SIG-M5 (cell line): ENCODE results near the gene VPS18.

Source experiments
- DNase-seq: peaks from one replicate; lab custom pipeline; 2025; lab: John Stamatoyannopoulos, UW

Gene VPS18

GRCh38 chr15:40936709-40937666 lies 42.7 kb downstream of the VPS18 start:
- DNase-seq: no peak

- DNase-seq: no peak
These were observed 43.7 kb downstream of the VPS18 start for GRCh38 chr15:40937762-40938535.

DNA sequence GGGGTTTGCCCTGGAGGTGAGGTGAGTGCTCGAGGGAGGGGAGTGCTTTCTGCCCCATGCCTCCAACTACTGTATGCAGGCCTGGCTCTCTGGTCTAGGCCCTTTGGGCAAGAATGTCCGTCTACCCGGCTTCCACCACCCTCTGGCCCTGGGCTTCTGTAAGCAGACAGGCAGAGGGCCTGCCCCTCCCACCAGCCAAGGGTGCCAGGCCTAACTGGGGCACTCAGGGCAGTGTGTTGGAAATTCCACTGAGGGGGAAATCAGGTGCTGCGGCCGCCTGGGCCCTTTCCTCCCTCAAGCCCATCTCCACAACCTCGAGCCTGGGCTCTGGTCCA lies 44.3 kb downstream of the VPS18 start:
- DNase-seq: no peak

DNA sequence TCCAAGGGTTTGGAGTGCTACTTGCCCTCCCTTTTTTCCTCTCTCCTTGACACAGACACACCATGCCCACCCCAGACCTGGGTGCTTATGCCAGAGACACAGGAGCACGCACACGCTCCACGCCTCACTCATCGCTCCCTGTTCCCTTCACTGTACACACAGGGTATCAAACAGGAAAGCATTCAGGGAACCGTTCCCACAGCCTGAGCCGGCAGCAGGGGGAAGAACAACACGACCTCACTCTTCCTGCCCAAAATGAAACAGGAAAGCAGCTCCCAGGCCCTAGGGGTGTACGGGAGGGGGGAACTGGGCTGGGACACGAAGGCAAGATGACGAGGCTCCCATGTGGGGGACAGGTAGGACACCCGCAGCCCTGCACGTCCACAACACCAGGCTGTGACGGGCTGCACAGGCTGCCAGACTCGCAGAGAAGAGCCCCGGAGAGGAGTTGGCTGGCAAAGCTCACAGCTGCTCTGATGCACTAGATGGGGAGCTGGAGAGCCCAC lies 46.1 kb downstream of the VPS18 start:
- DNase-seq: no peak

- no peak for DNase-seq
These were observed 46.8 kb downstream of the VPS18 start for GRCh38 chr15:40941068-40941527.

GRCh38 chr15:40941528-40942336 lies 47.5 kb downstream of the VPS18 start:
- no peak for DNase-seq

- DNase-seq: peak; percentile 6
These were observed 48.1 kb downstream of the VPS18 start for GRCh38 chr15:40942337-40942854.

GRCh38 chr15:40942878-40943277 lies 48.6 kb downstream of the VPS18 start:
- no peak for DNase-seq

DNA sequence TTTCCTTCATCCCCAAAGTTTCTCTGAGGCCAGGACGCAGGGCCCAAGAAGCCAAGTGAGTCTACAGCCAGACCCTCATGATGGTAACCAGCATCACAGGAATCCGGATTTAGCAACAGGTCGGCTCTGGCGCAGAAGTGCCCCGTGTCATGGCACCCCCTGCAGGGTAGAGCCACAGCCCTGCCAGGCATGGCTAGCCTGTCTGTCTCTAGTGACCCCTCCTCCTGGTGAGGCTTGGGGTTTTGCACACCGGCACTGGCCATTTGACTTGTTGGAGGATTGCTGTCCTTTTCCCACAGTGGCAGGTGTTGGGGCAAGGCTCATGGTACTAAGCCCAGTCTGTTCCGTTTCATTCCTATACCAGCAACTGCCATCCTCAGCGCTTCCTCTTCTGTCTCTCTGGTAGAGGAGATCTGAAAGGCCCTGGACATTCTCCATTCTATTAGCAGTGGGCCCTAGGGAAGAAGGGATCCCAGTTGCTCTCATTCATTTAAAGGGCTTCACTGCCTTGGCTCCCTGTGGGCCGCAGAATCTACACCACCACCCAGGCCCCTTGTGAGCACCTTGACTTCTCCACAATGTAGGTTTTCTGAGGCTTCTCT lies 49.6 kb downstream of the VPS18 start:
- DNase-seq: no peak

- DNase-seq: no peak
These were observed 50.5 kb downstream of the VPS18 start for GRCh38 chr15:40944510-40945296.

DNA sequence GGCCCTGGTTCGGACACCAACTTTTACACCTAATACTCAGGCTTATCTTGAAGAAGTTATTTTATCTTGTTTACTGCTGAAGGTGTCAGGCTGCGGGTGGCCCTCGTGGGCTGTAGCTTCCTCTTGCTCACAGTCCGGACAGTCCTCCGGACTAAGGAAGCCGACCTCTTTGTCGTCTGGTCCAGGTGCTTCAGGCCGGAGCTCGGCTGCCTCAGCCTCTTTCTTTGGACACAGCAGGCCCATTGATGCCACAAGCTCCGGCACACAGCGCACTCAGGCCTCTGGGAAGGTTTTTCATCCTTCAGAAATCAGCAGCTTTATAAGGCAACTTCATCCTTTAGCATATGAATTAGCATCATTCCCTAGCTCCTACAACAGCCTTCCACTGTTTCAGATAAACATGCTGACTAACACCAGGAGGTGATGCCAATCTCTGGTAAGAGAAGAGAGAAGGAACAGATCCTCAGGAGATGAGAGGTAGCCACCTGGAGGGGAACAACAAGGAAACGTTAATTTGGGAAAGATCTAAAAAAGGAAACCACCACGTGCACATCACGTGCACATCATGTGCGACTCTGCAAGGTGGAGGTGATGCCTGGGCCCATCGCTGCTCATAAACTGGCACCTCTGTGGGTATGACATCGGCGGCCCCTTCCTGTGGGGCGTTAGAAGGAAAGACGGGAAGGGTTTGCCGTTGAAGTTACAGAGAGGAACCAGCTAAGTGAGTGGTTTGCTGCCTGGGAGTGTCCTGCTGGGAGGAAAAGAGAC lies 54.6 kb downstream of the VPS18 start:
- DNase-seq: no peak

DNA sequence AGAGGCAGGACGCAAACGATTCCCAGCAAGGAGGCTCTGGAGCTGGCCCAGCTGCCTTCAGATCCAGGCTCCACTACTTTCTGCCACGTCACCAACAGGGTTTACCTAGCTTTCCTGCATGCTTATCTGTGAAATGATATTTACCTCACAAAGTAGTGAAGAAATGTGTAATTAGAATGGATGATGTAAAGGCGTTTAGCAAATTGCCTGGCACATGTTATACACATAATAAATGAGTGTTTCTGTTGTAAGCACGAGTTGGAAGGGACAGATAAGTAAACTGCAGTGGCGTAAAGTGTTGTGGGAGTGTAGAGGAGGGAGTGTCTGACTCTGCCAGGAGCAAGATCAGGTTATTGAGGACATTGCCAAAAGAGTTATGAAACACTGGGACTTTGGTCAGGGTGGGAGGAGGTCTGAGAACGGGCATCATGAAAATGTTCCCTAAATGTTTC lies 55.5 kb downstream of the VPS18 start:
- DNase-seq: no peak

GRCh38 chr15:40951764-40952163 lies 57.5 kb downstream of the VPS18 start:
- no peak for DNase-seq

- no peak for DNase-seq
These were observed 58.2 kb downstream of the VPS18 start for GRCh38 chr15:40952301-40952900.

- peak; percentile 73 for DNase-seq
These were observed 58.9 kb downstream of the VPS18 start, which contains the start of gene CHAC1 for GRCh38 chr15:40952901-40953712. Gene CHAC1, plus strand, starts transcription at chr15:40953471. Its CDS starts 113 bp downstream, at chr15:40953584.
